Peyer's patch (tissue), 4 donors: ENCODE measurements around the gene ZFR2.

Experiments used
- CTCF ChIP-seq, 6 experiments: fragments of 450-650 bp in 4 of 6; fragments of 200-600 bp in 2 of 6; sonication (generic) in 1 of 6; IDR thresholded peaks; one replicate each; pipeline ENCODE4 v1.5.1; 2017 to 2019; ENCODE audit warnings: antibody characterized with exemption in 6 of 6, mild to moderate bottlenecking in 3 of 6, moderate library complexity in 1 of 6
- POLR2A ChIP-seq, 2 donors: fragments of 450-650 bp; IDR thresholded peaks; one replicate each; pipeline ENCODE4 v1.5.1; 2017; ENCODE audit warnings: antibody characterized with exemption in 2 of 2, mild to moderate bottlenecking in 2 of 2, moderate library complexity in 2 of 2

GRCh38 chr19:3761382-3762129 is 107.3 kb downstream of the ZFR2 start, which contains the start of gene APBA3:
- peak; percentile 71 to 91 (median 74) for TF ChIP-seq CTCF (IDR thresholded peaks at IDR 0.05)
- TF ChIP-seq POLR2A (IDR thresholded peaks at IDR 0.05): peak; percentile 74 to 78
